CD8-positive, alpha-beta memory T cell (primary cell): ENCODE results near the gene MICU1. TPM values are rescaled to one million over a fixed set of nuclear protein-coding genes. Genes with fewer than 3 reads are reported as not detected.
"Not testable (repeated sequence)": the region's sequence is repeated elsewhere in the genome, so short reads cannot be mapped to it uniquely, and the experiment has no call there.

Experiments
- CTCF ChIA-PET: fragments of 350-600 bp; sonication (Branson Sonifier 250); formaldehyde crosslinking; loops from one replicate; lab custom pipeline; 2021; ENCODE audit warnings: antibody characterized with exemption; lab: Charles Lee
- POLR2A ChIA-PET: fragments of 350-600 bp; sonication (Branson Sonifier 250); formaldehyde crosslinking; loops from one replicate; lab custom pipeline; 2021; ENCODE audit warnings: antibody characterized with exemption; lab: Charles Lee
- DNase-seq, 5 donors: peaks; one replicate each; pipeline versions ENCODE4 v3.0.0 to v3.0.0-alpha.2; 2020 to 2022; ENCODE audit warnings: mixed read lengths in 1 of 5
- H3K27ac ChIP-seq: one replicate; pipeline ENCODE4 v1.7.0; 2013; ENCODE audit warnings: low read depth, mild to moderate bottlenecking, low read length, moderate library complexity
- H3K27me3 ChIP-seq: 2 replicates; pipeline ENCODE4 v1.7.0; 2013; ENCODE audit warnings: low read length, mild to moderate bottlenecking; ENCODE audit not compliant: insufficient read depth, poor library complexity, severe bottlenecking
- H3K36me3 ChIP-seq: 2 replicates; pipeline ENCODE4 v1.7.0; 2013; ENCODE audit warnings: mild to moderate bottlenecking, low read length, moderate library complexity; ENCODE audit not compliant: insufficient read depth
- H3K4me1 ChIP-seq: 2 replicates; pipeline ENCODE4 v1.7.0; 2013; ENCODE audit warnings: mild to moderate bottlenecking, low read length, moderate library complexity; ENCODE audit not compliant: insufficient read depth
- H3K4me3 ChIP-seq: 2 replicates; pipeline ENCODE4 v1.7.0; 2013; ENCODE audit warnings: mild to moderate bottlenecking, low read length
- H3K9me3 ChIP-seq: 2 replicates; pipeline ENCODE4 v1.7.0; 2013; ENCODE audit warnings: mild to moderate bottlenecking, low read length
- H3K27ac Mint-ChIP-seq, 8 donors: one replicate each; pipeline ENCODE4 v1.8.0; 2020 to 2021; ENCODE audit warnings: mixed read lengths in 8 of 8, mild to moderate bottlenecking in 6 of 8, inconsistent platforms in 3 of 8, moderate library complexity in 3 of 8
- H3K27me3 Mint-ChIP-seq, 2 donors: one replicate each; pipeline ENCODE4 v1.8.0; 2020 to 2021; ENCODE audit warnings: mixed read lengths in 2 of 2, mild to moderate bottlenecking in 1 of 2, moderate library complexity in 1 of 2
- H3K36me3 Mint-ChIP-seq, 3 donors: one replicate each; pipeline ENCODE4 v1.8.0; 2020 to 2021; ENCODE audit warnings: mixed read lengths in 3 of 3, inconsistent platforms in 1 of 3, mild to moderate bottlenecking in 1 of 3
- H3K4me1 Mint-ChIP-seq, 3 donors: one replicate each; pipeline ENCODE4 v1.8.0; 2020 to 2021; ENCODE audit warnings: mixed read lengths in 3 of 3, inconsistent platforms in 1 of 3, mild to moderate bottlenecking in 1 of 3
- H3K4me3 Mint-ChIP-seq, 7 donors: one replicate each; pipeline ENCODE4 v1.8.0; 2020 to 2021; ENCODE audit warnings: mixed read lengths in 7 of 7, mild to moderate bottlenecking in 6 of 7, moderate library complexity in 4 of 7, inconsistent platforms in 2 of 7
- H3K9me3 Mint-ChIP-seq, 5 donors: one replicate each; pipeline ENCODE4 v1.8.0; 2020 to 2022; ENCODE audit warnings: mixed read lengths in 5 of 5, mild to moderate bottlenecking in 3 of 5, moderate library complexity in 2 of 5, inconsistent platforms in 1 of 5
- polyA plus RNA-seq: library from polyadenylated mRNA; unstranded; fragments of 300-500 nt; fragmentation: Illumina TruSeq; gene quantifications from one replicate; pipeline ENCODE4 v1.2.3, GENCODE V29; 2021
- total RNA-seq, 2 experiments: library from RNA; stranded (reverse); gene quantifications; one replicate each; pipeline ENCODE4 v1.2.3, GENCODE V29; 2021

The MICU1 gene
- total and polyA plus RNA-seq, 3 experiments from 2014 or later: 25.3 to 27.9 (median 26.9) TPM

- H3K27ac ChIP-seq: no peak overlapping the region
- POLR2A ChIA-PET: no interaction called here
- peaks cover 0 to 3% (median 0%) of the 10 kb centered on the region in 5 donors for H3K9me3 Mint-ChIP-seq
Measured at GRCh38 chr10:72472306-72472705, 153.6 kb downstream of the MICU1 start.

GRCh38 chr10:72470666-72471065 is 155.2 kb downstream of the MICU1 start:
- Mint-ChIP-seq H3K4me1 (no peaks in the 10 kb centered on the region), H3K27me3 (no peaks in the 10 kb centered on the region), H3K36me3 (peaks cover 38 to 59% (median 44%) of the 10 kb centered on the region in 3 donors), H3K4me3 (no peak overlapping the region), H3K9me3 (peaks cover 0 to 3% (median 0%) of the 10 kb centered on the region in 5 donors), H3K27ac (no peak overlapping the region)
- POLR2A ChIA-PET: no interaction called here
- no peaks in the 10 kb centered on the region for H3K9me3 ChIP-seq
- no peaks in the 10 kb centered on the region for H3K4me1 ChIP-seq
- no peak for DNase-seq
- H3K4me3 ChIP-seq: no peak overlapping the region
- no peaks in the 10 kb centered on the region for H3K27me3 ChIP-seq
- no peak overlapping the region for H3K27ac ChIP-seq
- peaks cover 9% of the 10 kb centered on the region for H3K36me3 ChIP-seq
- CTCF ChIA-PET: no interaction called here

More at GRCh38 chr10:72472306-72472705, 153.6 kb downstream of the MICU1 start:
- no peak for DNase-seq
- H3K27me3 Mint-ChIP-seq: no peaks in the 10 kb centered on the region
- H3K9me3 ChIP-seq: no peaks in the 10 kb centered on the region
- H3K27me3 ChIP-seq: no peaks in the 10 kb centered on the region
- H3K4me1 Mint-ChIP-seq: no peaks in the 10 kb centered on the region
- CTCF ChIA-PET: no interaction called here
- H3K4me1 ChIP-seq: no peaks in the 10 kb centered on the region
- H3K36me3 Mint-ChIP-seq: peaks cover 38 to 62% (median 41%) of the 10 kb centered on the region in 3 donors
- no peak overlapping the region for H3K4me3 ChIP-seq
- no peak overlapping the region for H3K4me3 Mint-ChIP-seq
- peaks cover 14% of the 10 kb centered on the region for H3K36me3 ChIP-seq
- no peak overlapping the region for H3K27ac Mint-ChIP-seq

- H3K9me3 ChIP-seq, H3K4me1 ChIP-seq, H3K4me3 Mint-ChIP-seq, POLR2A ChIA-PET, H3K27me3 Mint-ChIP-seq, H3K27ac Mint-ChIP-seq, H3K36me3 ChIP-seq, H3K27ac ChIP-seq, H3K9me3 Mint-ChIP-seq, DNase-seq, H3K4me3 ChIP-seq, H3K27me3 ChIP-seq, H3K4me1 Mint-ChIP-seq: not testable (repeated sequence)
- H3K36me3 Mint-ChIP-seq: peaks cover 21 to 43% (median 27%) of the 10 kb centered on the region in 3 donors
- CTCF ChIA-PET: interaction anchor here (1.9 kb wide), 1 partner anchor 13 kb away, joined by 4 read pairs; no protein-coding TSS in a partner anchor
Measured at GRCh38 chr10:72467064-72467463, 158.8 kb downstream of the MICU1 start.

GRCh38 chr10:72466018-72466417 is 159.9 kb downstream of the MICU1 start:
- Mint-ChIP-seq H3K9me3 (peaks cover 0 to 3% (median 0%) of the 10 kb centered on the region in 5 donors), H3K4me3 (no peak overlapping the region), H3K27me3 (no peaks in the 10 kb centered on the region), H3K36me3 (peaks cover 12 to 38% (median 25%) of the 10 kb centered on the region in 3 donors), H3K27ac (peak overlapping the region in 1 of 8 donors; percentile 5), H3K4me1 (no peaks in the 10 kb centered on the region)
- no peaks in the 10 kb centered on the region for H3K4me1 ChIP-seq
- no peaks in the 10 kb centered on the region for H3K9me3 ChIP-seq
- no peaks in the 10 kb centered on the region for H3K36me3 ChIP-seq
- POLR2A ChIA-PET: no interaction called here
- CTCF ChIA-PET: no interaction called here
- no peak for DNase-seq
- H3K27me3 ChIP-seq: no peaks in the 10 kb centered on the region
- H3K27ac ChIP-seq: no peak overlapping the region
- no peak overlapping the region for H3K4me3 ChIP-seq

- POLR2A ChIA-PET: no interaction called here
- Mint-ChIP-seq H3K27me3 (no peaks in the 10 kb centered on the region), H3K4me1 (no peaks in the 10 kb centered on the region), H3K9me3 (no peaks in the 10 kb centered on the region), H3K4me3 (no peak overlapping the region), H3K27ac (no peak overlapping the region), H3K36me3 (peaks cover 4 to 29% (median 20%) of the 10 kb centered on the region in 3 donors)
- H3K27me3 ChIP-seq: no peaks in the 10 kb centered on the region
- no peak for DNase-seq
- CTCF ChIA-PET: no interaction called here
- no peaks in the 10 kb centered on the region for H3K4me1 ChIP-seq
- no peak overlapping the region for H3K4me3 ChIP-seq
- H3K27ac ChIP-seq: no peak overlapping the region
- H3K36me3 ChIP-seq: no peaks in the 10 kb centered on the region
- H3K9me3 ChIP-seq: no peaks in the 10 kb centered on the region
Measured at GRCh38 chr10:72464438-72464837, 161.4 kb downstream of the MICU1 start.

- no peaks in the 10 kb centered on the region for H3K4me1 ChIP-seq
- no peaks in the 10 kb centered on the region for H3K9me3 Mint-ChIP-seq
- POLR2A ChIA-PET: no interaction called here
- H3K27ac Mint-ChIP-seq: no peak overlapping the region
- H3K27me3 Mint-ChIP-seq: no peaks in the 10 kb centered on the region
- no peaks in the 10 kb centered on the region for H3K27me3 ChIP-seq
- H3K36me3 Mint-ChIP-seq: peaks cover 4 to 29% (median 16%) of the 10 kb centered on the region in 3 donors
- no peaks in the 10 kb centered on the region for H3K9me3 ChIP-seq
- CTCF ChIA-PET: interaction anchor here (1.2 kb wide), 1 partner anchor 9 kb away, joined by 4 read pairs; no protein-coding TSS in a partner anchor
- no peaks in the 10 kb centered on the region for H3K36me3 ChIP-seq
- H3K4me3 ChIP-seq: no peak overlapping the region
- H3K4me3 Mint-ChIP-seq: no peak overlapping the region
- no peaks in the 10 kb centered on the region for H3K4me1 Mint-ChIP-seq
- H3K27ac ChIP-seq: no peak overlapping the region
- no peak for DNase-seq
Measured at GRCh38 chr10:72462261-72462660, 163.6 kb downstream of the MICU1 start.

GRCh38 chr10:72461085-72461484 is 164.8 kb downstream of the MICU1 start:
- POLR2A ChIA-PET: no interaction called here
- H3K4me1 Mint-ChIP-seq: no peaks in the 10 kb centered on the region
- no peaks in the 10 kb centered on the region for H3K9me3 Mint-ChIP-seq
- no peaks in the 10 kb centered on the region for H3K27me3 ChIP-seq
- no peaks in the 10 kb centered on the region for H3K4me1 ChIP-seq
- no peaks in the 10 kb centered on the region for H3K36me3 ChIP-seq
- DNase-seq: no peak
- CTCF ChIA-PET: no interaction called here
- no peaks in the 10 kb centered on the region for H3K9me3 ChIP-seq
- H3K27ac ChIP-seq: no peak overlapping the region
- H3K27ac Mint-ChIP-seq: peak overlapping the region in 1 of 8 donors; percentile 72
- no peak overlapping the region for H3K4me3 Mint-ChIP-seq
- H3K4me3 ChIP-seq: no peak overlapping the region
- H3K27me3 Mint-ChIP-seq: no peaks in the 10 kb centered on the region
- peaks cover 1 to 26% (median 12%) of the 10 kb centered on the region in 3 donors for H3K36me3 Mint-ChIP-seq

- Histone ChIP-seq H3K4me1 (no peaks in the 10 kb centered on the region), H3K4me3 (no peak overlapping the region), H3K27ac (no peak overlapping the region), H3K9me3 (no peaks in the 10 kb centered on the region), H3K27me3 (no peaks in the 10 kb centered on the region), H3K36me3 (no peaks in the 10 kb centered on the region)
- no peak overlapping the region for H3K27ac Mint-ChIP-seq
- no peak for DNase-seq
- peaks cover 0 to 24% (median 11%) of the 10 kb centered on the region in 3 donors for H3K36me3 Mint-ChIP-seq
- H3K4me1 Mint-ChIP-seq: no peaks in the 10 kb centered on the region
- no peak overlapping the region for H3K4me3 Mint-ChIP-seq
- POLR2A ChIA-PET: no interaction called here
- H3K27me3 Mint-ChIP-seq: no peaks in the 10 kb centered on the region
- CTCF ChIA-PET: no interaction called here
- H3K9me3 Mint-ChIP-seq: no peaks in the 10 kb centered on the region
Measured at GRCh38 chr10:72460284-72460876, 165.5 kb downstream of the MICU1 start.
